ENCODE data around the gene ANKS1B. TPM values are rescaled to one million over a fixed set of nuclear protein-coding genes. Genes with fewer than 3 reads are reported as not detected.

ANKS1B gene
- total RNA-seq, 5 donors from 2014 or later (not counting 1 experiment from before 2014, with no cell fraction given): 0.18 to 0.47 (median 0.19) TPM; not detected in 2

Other genes starting within 250 kb of the ANKS1B start
- gene BLTP3B, start 157.9 kb upstream of the ANKS1B start, total RNA-seq: 10 to 100 TPM; 16.3 to 21.7 (median 18.2) TPM
- gene ACTR6, start 215.9 kb upstream of the ANKS1B start, total RNA-seq: 10 to 100 TPM; 28.8 to 39.2 (median 35.3) TPM